HepG2 (cell line): ENCODE data around the gene IL1RL2. TPM values are rescaled to one million over a fixed set of nuclear protein-coding genes. Genes with fewer than 3 reads are reported as not detected.

Source experiments
- ELF3 ChIP-seq: IDR thresholded peaks from 2 replicates; pipeline ENCODE4 v1.6.1; 2016; ENCODE audit warnings: missing genetic modification reagents, missing compliant biosample characterization
- ERF ChIP-seq: IDR thresholded peaks from 2 replicates; pipeline ENCODE4 v1.6.1; 2018; ENCODE audit warnings: missing biosample characterization, missing genetic modification reagents
- GPN1 ChIP-seq: sonication (generic); formaldehyde crosslinking; IDR thresholded peaks from 2 replicates; pipeline ENCODE4 v1.5.1; 2020; ENCODE audit warnings: missing genetic modification reagents, borderline replicate concordance
- HHEX ChIP-seq: IDR thresholded peaks from 2 replicates; pipeline ENCODE4 v1.6.1; 2016; ENCODE audit warnings: control low read depth
- HNF4A ChIP-seq: sonication (generic); formaldehyde crosslinking; IDR thresholded peaks from 2 replicates; pipeline ENCODE4 v1.4.0; 2020; ENCODE audit warnings: missing genetic modification reagents
- MZF1 ChIP-seq: sonication (generic); formaldehyde crosslinking; IDR thresholded peaks from 2 replicates; pipeline ENCODE4 v1.8.1; 2023; ENCODE audit warnings: mild to moderate bottlenecking, missing genetic modification reagents, borderline replicate concordance
- SUZ12 ChIP-seq: fragments of 150-350 bp; IDR thresholded peaks from 2 replicates; pipeline ENCODE4 v1.6.1; 2014; ENCODE audit warnings: low read depth, low read length
- ZBTB1 ChIP-seq: sonication (generic); formaldehyde crosslinking; IDR thresholded peaks from 2 replicates; pipeline ENCODE4 v1.4.0; 2020; ENCODE audit warnings: missing genetic modification reagents, borderline replicate concordance
- ZNF136 ChIP-seq: sonication (generic); formaldehyde crosslinking; IDR thresholded peaks from 2 replicates; pipeline ENCODE4 v1.8.1; 2022; ENCODE audit warnings: low read depth, mild to moderate bottlenecking, moderate library complexity, missing genetic modification reagents
- ZNF180 ChIP-seq: sonication (generic); formaldehyde crosslinking; IDR thresholded peaks from 2 replicates; pipeline ENCODE4 v1.4.0; 2020; ENCODE audit warnings: low read depth, missing genetic modification reagents, borderline replicate concordance
- ZNF296 ChIP-seq: sonication (generic); formaldehyde crosslinking; conservative IDR thresholded peaks from 2 replicates; pipeline ENCODE4 v1.5.0; 2020; ENCODE audit warnings: mild to moderate bottlenecking, missing genetic modification reagents
- ZNF737 ChIP-seq: sonication (generic); formaldehyde crosslinking; IDR thresholded peaks from 2 replicates; pipeline ENCODE4 v1.5.0; 2020; ENCODE audit warnings: missing genetic modification reagents, mild to moderate bottlenecking, borderline replicate concordance
- ZNF781 ChIP-seq: sonication (generic); formaldehyde crosslinking; IDR thresholded peaks from 2 replicates; pipeline ENCODE4 v1.5.1; 2020; ENCODE audit warnings: borderline replicate concordance, mild to moderate bottlenecking, missing genetic modification reagents; ENCODE audit errors: not compliant biosample characterization
- polyA plus RNA-seq, 8 experiments: library from polyadenylated mRNA; depleted of rRNA in 3 of 8; stranded (reverse) in 7 of 8; unstranded in 1 of 8; fragments of >200 nt; fragmentation: Illumina TruSeq in 4 of 8; extraction: Trizol in 4 of 8; gene quantifications; 2 replicates each; pipeline versions ENCODE4 v1.2.1 to v1.2.3, GENCODE V29; 2011 to 2016; ENCODE audit warnings: low read depth in 4 of 8, missing spikeins in 1 of 8, mixed read lengths in 1 of 8; ENCODE audit not compliant: insufficient read depth in 1 of 8
- total RNA-seq, 5 experiments: library from RNA; depleted of rRNA; stranded (reverse); fragments of >200 nt; fragmentation: Illumina TruSeq; extraction: Trizol; gene quantifications; 2 replicates each; pipeline ENCODE4 v1.2.3, GENCODE V29; 2016; ENCODE audit warnings: low read depth in 1 of 5
- TF ChIP-seq, protein P1 (sequence below): sonication (generic); formaldehyde crosslinking; IDR thresholded peaks from 2 replicates; pipeline ENCODE4 v1.5.0; 2020; ENCODE audit warnings: missing genetic modification reagents
- TF ChIP-seq, protein P2 (sequence below), 2 experiments: fragments of 450-650 bp in 1 of 2; sonication (generic) in 1 of 2; formaldehyde crosslinking; IDR thresholded peaks; 2 replicates each; pipeline versions ENCODE4 v1.5.0 to v1.8.0; 2020 to 2022; ENCODE audit warnings: mild to moderate bottlenecking in 1 of 2, missing genetic modification reagents in 1 of 2
- TF ChIP-seq, protein P3 (sequence below): sonication (generic); formaldehyde crosslinking; conservative IDR thresholded peaks from 2 replicates; pipeline ENCODE4 v1.4.0; 2020; ENCODE audit warnings: missing genetic modification reagents
- TF ChIP-seq, protein P4 (sequence below): fragments of 450-650 bp; IDR thresholded peaks from 2 replicates; pipeline ENCODE4 v1.6.1; 2017
- TF ChIP-seq, protein P5 (sequence below): fragments of 450-650 bp; IDR thresholded peaks from 2 replicates; pipeline ENCODE4 v1.6.1; 2016
- TF ChIP-seq, protein P6 (sequence below): sonication (generic); formaldehyde crosslinking; IDR thresholded peaks from 2 replicates; pipeline ENCODE4 v1.4.0; 2020; ENCODE audit warnings: mild to moderate bottlenecking, low read depth, missing genetic modification reagents

The IL1RL2 gene
- total and polyA plus RNA-seq, 2 of the 13 experiments (the other 11 are each of a cell fraction or from before 2014, with no cell fraction given) = 0.03 TPM; not detected in 1

DNA sequence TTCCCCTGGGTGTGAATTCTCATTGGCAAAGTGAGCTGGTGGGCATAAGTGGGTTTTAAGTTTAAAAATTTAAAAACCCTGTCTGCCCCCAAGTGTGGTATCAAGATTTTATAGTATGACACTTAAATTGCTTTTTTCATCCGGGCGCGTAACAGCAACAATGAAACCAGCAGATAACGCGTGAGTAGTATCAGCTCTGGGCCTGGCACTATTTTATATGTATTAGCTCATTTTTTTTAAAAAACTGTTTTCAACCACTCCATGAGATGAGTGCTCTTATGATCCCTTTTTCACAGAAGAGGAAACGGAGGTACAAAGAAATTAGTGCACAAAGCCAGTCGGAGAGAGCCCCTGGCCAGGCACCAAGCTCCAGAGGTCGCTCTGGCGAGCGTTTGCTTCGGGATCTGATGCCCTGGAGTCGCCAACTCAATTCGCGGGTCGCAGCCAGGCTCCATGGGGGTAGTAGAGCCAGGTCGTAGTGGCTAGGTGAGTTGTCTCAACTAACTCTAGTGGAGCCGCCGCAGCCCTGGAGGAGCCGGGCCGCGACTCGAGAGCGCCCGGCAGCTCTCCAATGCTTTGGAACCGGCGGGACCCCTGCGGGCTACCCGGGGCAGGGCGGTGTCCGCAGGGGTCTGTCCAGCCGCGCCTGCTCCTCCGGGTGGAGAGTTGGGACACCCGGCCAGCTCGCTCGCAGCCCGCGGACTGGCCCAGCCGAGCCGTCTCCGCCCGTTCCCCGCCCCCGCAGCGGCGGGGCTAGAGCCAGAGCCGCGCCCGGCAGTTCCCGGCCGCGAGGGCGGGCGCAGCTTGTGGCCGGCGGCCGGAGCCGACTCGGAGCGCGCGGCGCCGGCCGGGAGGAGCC, 44.6 kb upstream of the IL1RL2 start, which contains the start of gene IL1R1 (continued):
- TF ChIP-seq ELF3 (CRISPR knock-in tag) = no peak; the same call in 1 of the 2 replicates
- no peak for TF ChIP-seq ZNF296
- TF ChIP-seq, protein P1, sequence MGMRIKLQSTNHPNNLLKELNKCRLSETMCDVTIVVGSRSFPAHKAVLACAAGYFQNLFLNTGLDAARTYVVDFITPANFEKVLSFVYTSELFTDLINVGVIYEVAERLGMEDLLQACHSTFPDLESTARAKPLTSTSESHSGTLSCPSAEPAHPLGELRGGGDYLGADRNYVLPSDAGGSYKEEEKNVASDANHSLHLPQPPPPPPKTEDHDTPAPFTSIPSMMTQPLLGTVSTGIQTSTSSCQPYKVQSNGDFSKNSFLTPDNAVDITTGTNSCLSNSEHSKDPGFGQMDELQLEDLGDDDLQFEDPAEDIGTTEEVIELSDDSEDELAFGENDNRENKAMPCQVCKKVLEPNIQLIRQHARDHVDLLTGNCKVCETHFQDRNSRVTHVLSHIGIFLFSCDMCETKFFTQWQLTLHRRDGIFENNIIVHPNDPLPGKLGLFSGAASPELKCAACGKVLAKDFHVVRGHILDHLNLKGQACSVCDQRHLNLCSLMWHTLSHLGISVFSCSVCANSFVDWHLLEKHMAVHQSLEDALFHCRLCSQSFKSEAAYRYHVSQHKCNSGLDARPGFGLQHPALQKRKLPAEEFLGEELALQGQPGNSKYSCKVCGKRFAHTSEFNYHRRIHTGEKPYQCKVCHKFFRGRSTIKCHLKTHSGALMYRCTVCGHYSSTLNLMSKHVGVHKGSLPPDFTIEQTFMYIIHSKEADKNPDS (CRISPR knock-in tag) = no peak
- TF ChIP-seq HHEX (CRISPR knock-in tag) = no peak
- no peak for TF ChIP-seq ZNF781 (CRISPR knock-in tag)
- no peak for TF ChIP-seq ZBTB1 (CRISPR knock-in tag)
- TF ChIP-seq ZNF136 (CRISPR knock-in tag) = no peak
- TF ChIP-seq ZNF737 = no peak
- TF ChIP-seq, protein P2, sequence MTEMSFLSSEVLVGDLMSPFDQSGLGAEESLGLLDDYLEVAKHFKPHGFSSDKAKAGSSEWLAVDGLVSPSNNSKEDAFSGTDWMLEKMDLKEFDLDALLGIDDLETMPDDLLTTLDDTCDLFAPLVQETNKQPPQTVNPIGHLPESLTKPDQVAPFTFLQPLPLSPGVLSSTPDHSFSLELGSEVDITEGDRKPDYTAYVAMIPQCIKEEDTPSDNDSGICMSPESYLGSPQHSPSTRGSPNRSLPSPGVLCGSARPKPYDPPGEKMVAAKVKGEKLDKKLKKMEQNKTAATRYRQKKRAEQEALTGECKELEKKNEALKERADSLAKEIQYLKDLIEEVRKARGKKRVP (CRISPR knock-in tag; IDR thresholded peaks at IDR 0.05) = no peak
- TF ChIP-seq ERF (CRISPR knock-in tag) = peak; percentile 39; the same call in 1 of the 2 replicates
- TF ChIP-seq, protein P3, sequence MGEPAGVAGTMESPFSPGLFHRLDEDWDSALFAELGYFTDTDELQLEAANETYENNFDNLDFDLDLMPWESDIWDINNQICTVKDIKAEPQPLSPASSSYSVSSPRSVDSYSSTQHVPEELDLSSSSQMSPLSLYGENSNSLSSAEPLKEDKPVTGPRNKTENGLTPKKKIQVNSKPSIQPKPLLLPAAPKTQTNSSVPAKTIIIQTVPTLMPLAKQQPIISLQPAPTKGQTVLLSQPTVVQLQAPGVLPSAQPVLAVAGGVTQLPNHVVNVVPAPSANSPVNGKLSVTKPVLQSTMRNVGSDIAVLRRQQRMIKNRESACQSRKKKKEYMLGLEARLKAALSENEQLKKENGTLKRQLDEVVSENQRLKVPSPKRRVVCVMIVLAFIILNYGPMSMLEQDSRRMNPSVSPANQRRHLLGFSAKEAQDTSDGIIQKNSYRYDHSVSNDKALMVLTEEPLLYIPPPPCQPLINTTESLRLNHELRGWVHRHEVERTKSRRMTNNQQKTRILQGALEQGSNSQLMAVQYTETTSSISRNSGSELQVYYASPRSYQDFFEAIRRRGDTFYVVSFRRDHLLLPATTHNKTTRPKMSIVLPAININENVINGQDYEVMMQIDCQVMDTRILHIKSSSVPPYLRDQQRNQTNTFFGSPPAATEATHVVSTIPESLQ = no peak
- no peak for TF ChIP-seq HNF4A (CRISPR knock-in tag)
- TF ChIP-seq GPN1 = no peak
- no peak for TF ChIP-seq ZNF180
- TF ChIP-seq, protein P4, sequence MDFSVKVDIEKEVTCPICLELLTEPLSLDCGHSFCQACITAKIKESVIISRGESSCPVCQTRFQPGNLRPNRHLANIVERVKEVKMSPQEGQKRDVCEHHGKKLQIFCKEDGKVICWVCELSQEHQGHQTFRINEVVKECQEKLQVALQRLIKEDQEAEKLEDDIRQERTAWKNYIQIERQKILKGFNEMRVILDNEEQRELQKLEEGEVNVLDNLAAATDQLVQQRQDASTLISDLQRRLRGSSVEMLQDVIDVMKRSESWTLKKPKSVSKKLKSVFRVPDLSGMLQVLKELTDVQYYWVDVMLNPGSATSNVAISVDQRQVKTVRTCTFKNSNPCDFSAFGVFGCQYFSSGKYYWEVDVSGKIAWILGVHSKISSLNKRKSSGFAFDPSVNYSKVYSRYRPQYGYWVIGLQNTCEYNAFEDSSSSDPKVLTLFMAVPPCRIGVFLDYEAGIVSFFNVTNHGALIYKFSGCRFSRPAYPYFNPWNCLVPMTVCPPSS = no peak
- TF ChIP-seq SUZ12 = no peak
- TF ChIP-seq MZF1 = no peak
- TF ChIP-seq, protein P5, sequence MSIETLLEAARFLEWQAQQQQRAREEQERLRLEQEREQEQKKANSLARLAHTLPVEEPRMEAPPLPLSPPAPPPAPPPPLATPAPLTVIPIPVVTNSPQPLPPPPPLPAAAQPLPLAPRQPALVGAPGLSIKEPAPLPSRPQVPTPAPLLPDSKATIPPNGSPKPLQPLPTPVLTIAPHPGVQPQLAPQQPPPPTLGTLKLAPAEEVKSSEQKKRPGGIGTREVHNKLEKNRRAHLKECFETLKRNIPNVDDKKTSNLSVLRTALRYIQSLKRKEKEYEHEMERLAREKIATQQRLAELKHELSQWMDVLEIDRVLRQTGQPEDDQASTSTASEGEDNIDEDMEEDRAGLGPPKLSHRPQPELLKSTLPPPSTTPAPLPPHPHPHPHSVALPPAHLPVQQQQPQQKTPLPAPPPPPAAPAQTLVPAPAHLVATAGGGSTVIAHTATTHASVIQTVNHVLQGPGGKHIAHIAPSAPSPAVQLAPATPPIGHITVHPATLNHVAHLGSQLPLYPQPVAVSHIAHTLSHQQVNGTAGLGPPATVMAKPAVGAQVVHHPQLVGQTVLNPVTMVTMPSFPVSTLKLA = no peak
- TF ChIP-seq, protein P6, sequence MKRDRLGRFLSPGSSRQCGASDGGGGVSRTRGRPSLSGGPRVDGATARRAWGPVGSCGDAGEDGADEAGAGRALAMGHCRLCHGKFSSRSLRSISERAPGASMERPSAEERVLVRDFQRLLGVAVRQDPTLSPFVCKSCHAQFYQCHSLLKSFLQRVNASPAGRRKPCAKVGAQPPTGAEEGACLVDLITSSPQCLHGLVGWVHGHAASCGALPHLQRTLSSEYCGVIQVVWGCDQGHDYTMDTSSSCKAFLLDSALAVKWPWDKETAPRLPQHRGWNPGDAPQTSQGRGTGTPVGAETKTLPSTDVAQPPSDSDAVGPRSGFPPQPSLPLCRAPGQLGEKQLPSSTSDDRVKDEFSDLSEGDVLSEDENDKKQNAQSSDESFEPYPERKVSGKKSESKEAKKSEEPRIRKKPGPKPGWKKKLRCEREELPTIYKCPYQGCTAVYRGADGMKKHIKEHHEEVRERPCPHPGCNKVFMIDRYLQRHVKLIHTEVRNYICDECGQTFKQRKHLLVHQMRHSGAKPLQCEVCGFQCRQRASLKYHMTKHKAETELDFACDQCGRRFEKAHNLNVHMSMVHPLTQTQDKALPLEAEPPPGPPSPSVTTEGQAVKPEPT (CRISPR knock-in tag) = 0 out of 2 replicates have a peak, but pooled peaks have one; percentile 16
